Measurements from ENCODE around the gene BCL3.

BCL3 gene

DNA sequence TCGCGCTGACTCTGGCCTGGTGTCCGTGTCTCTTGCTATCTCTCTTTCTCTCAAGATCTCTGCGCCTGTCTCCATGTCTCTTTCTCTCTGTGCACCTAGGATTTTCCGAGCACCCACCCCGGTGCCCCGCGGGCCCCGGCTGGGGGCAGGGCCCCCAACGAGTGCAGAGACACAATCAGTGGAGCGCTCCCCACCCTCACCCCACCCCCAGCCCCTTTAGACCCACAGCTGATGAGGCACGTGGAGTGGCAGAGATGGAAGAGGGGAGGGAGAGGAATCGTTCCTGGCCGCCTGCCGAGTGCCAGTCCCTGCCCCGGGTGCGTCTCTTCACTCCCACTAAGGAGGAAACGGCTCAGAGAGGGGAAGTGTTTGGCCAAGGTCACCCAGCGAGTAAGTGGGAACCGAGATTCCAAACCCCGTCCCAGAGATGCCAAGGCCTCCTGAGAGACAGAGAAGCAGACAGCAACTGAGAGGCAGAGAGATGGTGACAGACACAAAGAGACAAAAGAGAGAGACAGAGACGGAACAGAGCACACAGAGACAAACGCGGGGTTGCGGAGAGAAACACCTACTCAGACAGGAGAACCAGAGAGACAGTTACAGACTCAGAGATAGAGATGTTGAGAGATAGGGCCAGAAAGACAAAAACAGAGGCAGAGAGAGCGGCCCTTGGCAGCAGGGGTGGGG, 626 bp upstream of the BCL3 start:
- peak overlapping the region; percentile 79 for H3K4me3 ChIP-seq (ENCODE audit: low read depth, low read length)
- TF ChIP-seq CTCF (IDR thresholded peaks at IDR 0.05; ENCODE audit: low read depth, low read length, missing control alignments): no peak
- DNase-seq (ENCODE audit: low read depth): no peak

- no peak for DNase-seq (ENCODE audit: low read depth)
- H3K4me3 ChIP-seq (ENCODE audit: low read depth, low read length): peak overlapping the region; percentile 79
- TF ChIP-seq CTCF (IDR thresholded peaks at IDR 0.05; ENCODE audit: low read depth, low read length, missing control alignments): no peak
Measured at GRCh38 chr19:44749292-44749691, 784 bp downstream of the BCL3 start.

DNA sequence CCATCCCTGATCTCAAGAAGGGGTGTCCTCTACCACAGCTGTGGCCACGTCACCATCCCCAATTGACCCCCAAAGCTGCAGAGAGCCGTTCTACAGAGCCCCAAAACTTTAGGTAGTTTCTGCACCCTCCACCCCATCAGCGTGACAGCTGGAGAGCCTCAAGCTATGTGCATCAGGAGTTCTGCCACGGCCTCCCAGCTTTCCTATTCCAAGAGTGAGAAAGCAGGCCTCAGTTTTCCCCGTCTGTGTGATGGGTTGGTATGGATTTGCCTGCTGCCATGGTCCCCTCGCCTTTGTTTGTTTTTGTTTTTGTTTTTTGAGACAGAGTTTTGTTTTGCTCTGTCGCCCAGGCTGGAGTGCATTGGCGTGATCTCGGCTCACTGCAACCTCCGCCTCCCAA, 1.5 kb downstream of the BCL3 start:
- DNase-seq (ENCODE audit: low read depth): no peak
- no peak for TF ChIP-seq CTCF (IDR thresholded peaks at IDR 0.05; ENCODE audit: low read depth, low read length, missing control alignments)
- peak overlapping the region; percentile 79 for H3K4me3 ChIP-seq (ENCODE audit: low read depth, low read length)

GRCh38 chr19:44752123-44752815, 3.8 kb downstream of the BCL3 start:
- H3K4me3 ChIP-seq (ENCODE audit: low read depth, low read length): no peak overlapping the region; the same call in 1 of the 2 replicates
- no peak for DNase-seq (ENCODE audit: low read depth)
- TF ChIP-seq CTCF (IDR thresholded peaks at IDR 0.05; ENCODE audit: low read depth, low read length, missing control alignments): no peak

GRCh38 chr19:44752816-44753625, 4.5 kb downstream of the BCL3 start:
- peak; percentile 93 for DNase-seq (ENCODE audit: low read depth)
- no peak for TF ChIP-seq CTCF (IDR thresholded peaks at IDR 0.05; ENCODE audit: low read depth, low read length, missing control alignments)
- peak overlapping the region; percentile 72 for H3K4me3 ChIP-seq (ENCODE audit: low read depth, low read length)

- no peak for DNase-seq (ENCODE audit: low read depth)
- TF ChIP-seq CTCF (IDR thresholded peaks at IDR 0.05; ENCODE audit: low read depth, low read length, missing control alignments): no peak
- peak overlapping the region; percentile 72 for H3K4me3 ChIP-seq (ENCODE audit: low read depth, low read length)
Measured at GRCh38 chr19:44753626-44753931, 5.1 kb downstream of the BCL3 start.
